ENCODE data around the gene GHR. TPM values are rescaled to one million over a fixed set of nuclear protein-coding genes. Genes with fewer than 3 reads are reported as not detected.

GHR gene
- total RNA-seq, 2 experiments from 2014 or later = not detected

- no peaks in the 10 kb centered on the region for H3K4me1 Mint-ChIP-seq (ENCODE audit: low read depth)
- intact Hi-C loops (cut with micrococcal nuclease) = loop anchor here (1.0 to 5.0 kb wide), 6 partner anchors 122 to 910 kb away; partner anchors contain the start of gene GHR
- H3K36me3 Mint-ChIP-seq (ENCODE audit: low read depth) = no peaks in the 10 kb centered on the region
- CTCF ChIA-PET = interaction anchor here (0.6 to 1.6 kb wide), 10 partner anchors 10 to 1420 kb away, joined by 3 to 8 read pairs (median 3); partner anchors contain the start of genes CCDC152 and GHR
- H3K27me3 Mint-ChIP-seq (ENCODE audit: low read depth) = peaks cover 7% of the 10 kb centered on the region
- H3K27ac Mint-ChIP-seq = no peak overlapping the region
- H3K9me3 Mint-ChIP-seq = no peaks in the 10 kb centered on the region
- no peak overlapping the region for H3K4me3 Mint-ChIP-seq
- DNase-seq = no peak
Measured at GRCh38 chr5:42767491-42768105, 344.4 kb downstream of the GHR start.

GRCh38 chr5:42768106-42768504 lies 344.9 kb downstream of the GHR start:
- intact Hi-C loops (cut with micrococcal nuclease) = loop anchor here (5.0 kb wide), 3 partner anchors 251 to 911 kb away; no protein-coding TSS in a partner anchor
- no peaks in the 10 kb centered on the region for H3K9me3 Mint-ChIP-seq
- H3K27ac Mint-ChIP-seq = no peak overlapping the region
- peaks cover 7% of the 10 kb centered on the region for H3K27me3 Mint-ChIP-seq (ENCODE audit: low read depth)
- no peaks in the 10 kb centered on the region for H3K4me1 Mint-ChIP-seq (ENCODE audit: low read depth)
- H3K4me3 Mint-ChIP-seq = no peak overlapping the region
- no peak for DNase-seq
- no peaks in the 10 kb centered on the region for H3K36me3 Mint-ChIP-seq (ENCODE audit: low read depth)
- CTCF ChIA-PET = interaction anchor here (0.7 to 1.6 kb wide), 7 partner anchors 11 to 1420 kb away, joined by 3 to 8 read pairs (median 3); partner anchors contain the start of genes CCDC152 and GHR

- no peaks in the 10 kb centered on the region for H3K4me1 Mint-ChIP-seq (ENCODE audit: low read depth)
- H3K27me3 Mint-ChIP-seq (ENCODE audit: low read depth) = peaks cover 7% of the 10 kb centered on the region
- no peak overlapping the region for H3K27ac Mint-ChIP-seq
- H3K4me3 Mint-ChIP-seq = no peak overlapping the region
- H3K9me3 Mint-ChIP-seq = no peaks in the 10 kb centered on the region
- no peaks in the 10 kb centered on the region for H3K36me3 Mint-ChIP-seq (ENCODE audit: low read depth)
- DNase-seq = no peak
- intact Hi-C loops (cut with micrococcal nuclease) = no loop called here
- CTCF ChIA-PET = interaction anchor here (0.6 kb wide), 1 partner anchor 1072 kb away, joined by 3 read pairs; no protein-coding TSS in a partner anchor
Measured at GRCh38 chr5:42770003-42770402, 346.8 kb downstream of the GHR start.

Data from activated naive CD4-positive, alpha-beta T cell treated with anti-CD3 and anti-CD28 coated beads for 36 hours (primary cell).